ENCODE results near the gene TJP3.

DNA sequence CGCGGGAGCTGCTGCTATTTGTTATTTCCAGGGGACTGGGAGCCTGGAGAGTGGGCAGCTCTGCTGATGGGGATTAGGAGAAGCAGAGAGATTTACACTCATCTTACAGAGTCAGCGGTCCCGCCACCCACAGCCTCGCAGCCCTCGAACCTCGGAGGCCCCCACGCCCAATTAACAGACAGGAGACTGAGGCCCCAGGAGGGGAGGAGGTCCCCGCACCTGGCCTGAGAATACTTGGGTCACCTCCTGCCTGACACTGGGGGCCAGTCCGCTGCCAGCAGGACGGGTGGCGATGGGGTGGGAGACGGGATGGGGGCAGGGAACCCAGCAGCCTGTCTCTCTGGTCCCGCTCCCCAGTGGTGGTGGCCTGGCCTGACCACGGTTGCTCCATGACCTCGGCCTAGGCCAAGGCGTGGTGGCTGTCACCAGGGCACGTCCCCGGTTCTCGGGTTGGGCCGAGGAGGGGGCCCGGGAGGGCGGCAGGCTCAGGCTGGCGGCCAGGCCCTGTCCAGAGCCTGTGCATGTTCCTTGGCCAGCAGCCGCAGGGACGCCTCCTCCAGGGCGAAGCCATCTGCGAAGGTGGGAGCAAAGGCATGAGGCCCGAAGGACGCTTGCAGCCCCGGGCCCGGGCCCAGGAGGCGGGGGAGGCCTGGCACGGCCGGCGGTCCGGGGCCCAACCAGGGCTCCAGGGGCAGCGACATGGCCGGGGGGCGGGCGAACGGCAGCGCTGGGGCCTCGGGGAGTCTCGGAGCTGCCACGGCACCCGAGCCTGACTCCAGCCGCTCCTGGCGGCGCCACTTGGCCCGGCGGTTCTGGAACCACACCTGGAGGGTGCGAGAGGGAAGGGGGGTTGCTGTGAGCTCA, 62.2 kb downstream of the TJP3 start:
- TF ChIP-seq, protein P1, sequence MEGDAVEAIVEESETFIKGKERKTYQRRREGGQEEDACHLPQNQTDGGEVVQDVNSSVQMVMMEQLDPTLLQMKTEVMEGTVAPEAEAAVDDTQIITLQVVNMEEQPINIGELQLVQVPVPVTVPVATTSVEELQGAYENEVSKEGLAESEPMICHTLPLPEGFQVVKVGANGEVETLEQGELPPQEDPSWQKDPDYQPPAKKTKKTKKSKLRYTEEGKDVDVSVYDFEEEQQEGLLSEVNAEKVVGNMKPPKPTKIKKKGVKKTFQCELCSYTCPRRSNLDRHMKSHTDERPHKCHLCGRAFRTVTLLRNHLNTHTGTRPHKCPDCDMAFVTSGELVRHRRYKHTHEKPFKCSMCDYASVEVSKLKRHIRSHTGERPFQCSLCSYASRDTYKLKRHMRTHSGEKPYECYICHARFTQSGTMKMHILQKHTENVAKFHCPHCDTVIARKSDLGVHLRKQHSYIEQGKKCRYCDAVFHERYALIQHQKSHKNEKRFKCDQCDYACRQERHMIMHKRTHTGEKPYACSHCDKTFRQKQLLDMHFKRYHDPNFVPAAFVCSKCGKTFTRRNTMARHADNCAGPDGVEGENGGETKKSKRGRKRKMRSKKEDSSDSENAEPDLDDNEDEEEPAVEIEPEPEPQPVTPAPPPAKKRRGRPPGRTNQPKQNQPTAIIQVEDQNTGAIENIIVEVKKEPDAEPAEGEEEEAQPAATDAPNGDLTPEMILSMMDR (IDR thresholded peaks at IDR 0.05; ENCODE audit: low read length) = no peak
- no peak for TF ChIP-seq EZH2 (optimal IDR thresholded peaks at IDR 0.05; ENCODE audit: low read depth, low read length)
- TF ChIP-seq EZH2phosphoT487 (IDR thresholded peaks at IDR 0.05; ENCODE audit: low read length) = no peak
